ENCODE data around the gene RHO.

RHO gene

GRCh38 chr3:129560269-129560787, 31.9 kb downstream of the RHO start:
- DNase-seq (ENCODE audit: low read depth), result no peak

- DNase-seq (ENCODE audit: low read depth), result no peak
Observed at GRCh38 chr3:129560911-129561594, 32.6 kb downstream of the RHO start.

GRCh38 chr3:129561619-129562248, 33.3 kb downstream of the RHO start:
- DNase-seq (ENCODE audit: low read depth), result no peak

GRCh38 chr3:129562803-129563202, 34.4 kb downstream of the RHO start:
- DNase-seq (ENCODE audit: low read depth), result no peak

GRCh38 chr3:129563332-129563731, 34.9 kb downstream of the RHO start:
- DNase-seq (ENCODE audit: low read depth), result no peak

- no peak for DNase-seq (ENCODE audit: low read depth)
Observed at GRCh38 chr3:129563850-129564535, 35.6 kb downstream of the RHO start.

GRCh38 chr3:129564981-129565644, 36.7 kb downstream of the RHO start:
- DNase-seq (ENCODE audit: low read depth), result no peak

- no peak for DNase-seq (ENCODE audit: low read depth)
Observed at GRCh38 chr3:129565902-129566301, 37.5 kb downstream of the RHO start.

- DNase-seq (ENCODE audit: low read depth), result no peak
Observed at GRCh38 chr3:129567176-129567705, 38.8 kb downstream of the RHO start.

GRCh38 chr3:129567939-129568338, 39.5 kb downstream of the RHO start:
- DNase-seq (ENCODE audit: low read depth), result no peak

GRCh38 chr3:129569856-129570255, 41.4 kb downstream of the RHO start:
- no peak for DNase-seq (ENCODE audit: low read depth)

GRCh38 chr3:129571605-129572547, 43.4 kb downstream of the RHO start:
- no peak for DNase-seq (ENCODE audit: low read depth)

GRCh38 chr3:129572603-129573002, 44.2 kb downstream of the RHO start:
- DNase-seq (ENCODE audit: low read depth), result no peak

- no peak for DNase-seq (ENCODE audit: low read depth)
Observed at GRCh38 chr3:129573493-129573892, 45.1 kb downstream of the RHO start.

GRCh38 chr3:129574206-129574605, 45.8 kb downstream of the RHO start:
- DNase-seq (ENCODE audit: low read depth), result no peak

- DNase-seq (ENCODE audit: low read depth), result no peak
Observed at GRCh38 chr3:129575233-129575996, 47.0 kb downstream of the RHO start.

GRCh38 chr3:129575997-129576384, 47.6 kb downstream of the RHO start:
- no peak for DNase-seq (ENCODE audit: low read depth)

GRCh38 chr3:129576514-129577352, 48.3 kb downstream of the RHO start:
- DNase-seq (ENCODE audit: low read depth), result peak; percentile 21

GRCh38 chr3:129577366-129577765, 48.9 kb downstream of the RHO start:
- no peak for DNase-seq (ENCODE audit: low read depth)
